GM23248 (cell line): Measurements from ENCODE around the gene ZNF329. TPM values are rescaled to one million over a fixed set of nuclear protein-coding genes. Genes with fewer than 3 reads are reported as not detected.

Experiments used
- DNase-seq: peaks from one replicate; pipeline ENCODE4 v3.0.0-alpha.2; 2015
- H2AFZ ChIP-seq: fragments of 200-600 bp; sonication (generic); 2 replicates; pipeline ENCODE4 v1.6.1; 2016; ENCODE audit warnings: antibody characterized with exemption
- H3F3A ChIP-seq: fragments of 200-600 bp; sonication (generic); 2 replicates; pipeline ENCODE4 v1.6.1; 2016; ENCODE audit warnings: mild to moderate bottlenecking, antibody characterized with exemption, mixed run types; ENCODE audit not compliant: insufficient read depth
- H3K27ac ChIP-seq: fragments of 200-600 bp; sonication (generic); 2 replicates; pipeline ENCODE4 v1.5.1; 2016; ENCODE audit warnings: mild to moderate bottlenecking
- H3K27me3 ChIP-seq: fragments of 200-600 bp; sonication (generic); replicated peaks from 2 replicates; pipeline ENCODE4 v1.6.1; 2016; ENCODE audit warnings: mild to moderate bottlenecking; ENCODE audit not compliant: insufficient read depth
- H3K36me3 ChIP-seq: fragments of 200-600 bp; sonication (generic); 2 replicates; pipeline ENCODE4 v1.6.1; 2016; ENCODE audit warnings: low read depth, mild to moderate bottlenecking
- H3K4me1 ChIP-seq: fragments of 200-600 bp; sonication (generic); 2 replicates; pipeline ENCODE4 v1.6.1; 2016; ENCODE audit warnings: mild to moderate bottlenecking; ENCODE audit not compliant: insufficient read depth
- H3K4me2 ChIP-seq: fragments of 200-600 bp; sonication (generic); one replicate; pipeline ENCODE4 v1.6.1; 2016; ENCODE audit warnings: mild to moderate bottlenecking; ENCODE audit not compliant: unreplicated experiment
- H3K4me3 ChIP-seq: fragments of 200-600 bp; sonication (generic); 2 replicates; pipeline ENCODE4 v1.5.1; 2016; ENCODE audit warnings: mild to moderate bottlenecking
- H3K79me2 ChIP-seq: fragments of 200-600 bp; sonication (generic); 2 replicates; pipeline ENCODE4 v1.6.1; 2016; ENCODE audit warnings: mild to moderate bottlenecking; ENCODE audit not compliant: insufficient read depth
- H3K9ac ChIP-seq: fragments of 200-600 bp; sonication (generic); 2 replicates; pipeline ENCODE4 v1.6.1; 2016; ENCODE audit warnings: mild to moderate bottlenecking
- H3K9me2 ChIP-seq: fragments of 200-600 bp; sonication (generic); 2 replicates; pipeline ENCODE4 v1.6.1; 2016; ENCODE audit warnings: mixed run types, mild to moderate bottlenecking, moderate library complexity; ENCODE audit not compliant: insufficient read depth
- H3K9me3 ChIP-seq: fragments of 200-600 bp; sonication (generic); one replicate; pipeline ENCODE4 v1.6.1; 2017; ENCODE audit warnings: low read depth
- H4K20me1 ChIP-seq: fragments of 200-600 bp; sonication (generic); 2 replicates; pipeline ENCODE4 v1.6.0; 2016; ENCODE audit not compliant: insufficient read depth
- EZH2 ChIP-seq: fragments of 200-600 bp; sonication (generic); IDR thresholded peaks from 2 replicates; pipeline ENCODE4 v1.6.1; 2018; ENCODE audit warnings: antibody characterized with exemption, mild to moderate bottlenecking; ENCODE audit not compliant: insufficient read depth, poor library complexity, severe bottlenecking
- EZH2phosphoT487 ChIP-seq: fragments of 200-600 bp; sonication (generic); IDR thresholded peaks from 2 replicates; pipeline ENCODE4 v1.6.1; 2018; ENCODE audit warnings: antibody characterized with exemption, moderate library complexity, mild to moderate bottlenecking, low read depth; ENCODE audit not compliant: insufficient read depth
- WGBS, 2 experiments: methylation state at CpG; one replicate each; pipeline ENCODE4 v1.1.6; 2015 to 2017; ENCODE audit warnings: low lambda C conversion rate in 2 of 2, low coverage in 1 of 2; ENCODE audit errors: missing lambda C conversion rate in 2 of 2; 5-methylcytosine and 5-hydroxymethylcytosine counted together
- in situ Hi-C: fragments of 300-500 bp; cut with MboI; formaldehyde crosslinking; loops from 2 replicates; pipeline ENCODE4 v1.15.0; 2020
- polyA plus RNA-seq: library from polyadenylated mRNA; unstranded; fragments of >200 nt; fragmentation: Nextera tagmentation; extraction: Ambion mirVana; gene quantifications from 2 replicates; pipeline ENCODE4 v1.2.1, GENCODE V29; 2016
- total RNA-seq: library from RNA; depleted of rRNA; stranded (reverse); fragments of >200 nt; shearing (Covaris generic); gene quantifications from 2 replicates; pipeline ENCODE4 v1.2.3, GENCODE V29; 2014

The ZNF329 gene
- total and polyA plus RNA-seq, 2 experiments from 2014 or later: 1.7 to 15.1 TPM

DNA sequence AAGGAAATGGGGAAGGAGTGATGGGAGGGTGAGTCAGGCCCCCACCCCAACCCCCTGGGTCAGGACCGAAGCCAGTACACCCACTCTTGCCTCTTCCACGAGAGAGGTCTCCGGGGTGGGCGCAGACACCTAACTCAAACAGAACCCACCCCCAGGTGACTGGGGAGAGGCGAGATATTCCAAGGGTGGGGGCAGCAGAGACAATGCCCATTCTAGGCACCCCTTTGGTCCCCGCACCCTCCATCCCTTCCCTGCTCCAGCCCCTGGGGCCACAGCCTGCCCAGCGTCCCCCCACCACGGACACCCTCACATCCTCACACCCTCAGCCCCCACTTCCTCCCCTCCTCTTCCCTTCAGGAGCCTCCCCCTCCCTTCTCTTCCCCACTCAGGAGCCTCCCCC, 53.2 kb downstream of the ZNF329 start:
- Histone ChIP-seq H3K9ac (peak overlapping the region; percentile 97), H3K9me2 (no peaks in the 10 kb centered on the region), H3K27ac (no peak overlapping the region), H3K27me3 (no peaks in the 10 kb centered on the region), H3K9me3 (no peaks in the 10 kb centered on the region), H3K4me1 (no peaks in the 10 kb centered on the region), H3K4me3 (peak overlapping the region; percentile 83), H3K4me2 (peak overlapping the region; percentile 51), H4K20me1 (no peaks in the 10 kb centered on the region), H3K79me2 (peaks cover 17% of the 10 kb centered on the region), H2AFZ (no peak overlapping the region), H3K36me3 (no peaks in the 10 kb centered on the region), H3F3A (no peaks in the 10 kb centered on the region)
- in situ Hi-C loops: no loop called here
- TF ChIP-seq EZH2phosphoT487 (no peak), EZH2 (no peak)
- no peak for DNase-seq
- 48 to 68% methylated on average over 5 to 8 of the region's 8 CpGs for WGBS, 2 experiments

DNA sequence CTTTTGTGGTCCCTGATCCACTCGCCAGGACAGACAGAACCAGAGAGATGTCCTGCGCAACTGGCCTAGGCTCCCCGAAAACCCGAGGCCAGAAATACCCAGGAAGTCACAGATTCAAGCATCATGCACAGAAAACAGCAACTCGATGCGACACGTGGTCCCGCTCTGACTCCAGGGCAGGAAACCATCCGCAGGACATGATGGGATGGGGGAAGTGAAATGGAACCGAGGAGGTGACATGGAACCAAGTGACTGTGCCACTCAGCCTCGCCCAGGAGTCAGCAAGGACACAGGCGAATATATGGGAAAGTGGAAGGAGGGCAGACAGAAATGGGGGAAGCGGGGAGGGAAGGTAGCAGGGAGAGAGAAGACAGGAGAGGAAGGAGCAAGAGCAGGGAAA, 53.7 kb downstream of the ZNF329 start:
- Histone ChIP-seq H3K9me3 (no peaks in the 10 kb centered on the region), H3K9ac (no peak overlapping the region; the same call in 1 of the 2 replicates), H3K27ac (no peak overlapping the region), H3K4me1 (no peaks in the 10 kb centered on the region), H3K79me2 (peaks cover 17% of the 10 kb centered on the region), H3K36me3 (no peaks in the 10 kb centered on the region), H3K4me3 (no peak overlapping the region), H3F3A (no peaks in the 10 kb centered on the region), H4K20me1 (no peaks in the 10 kb centered on the region), H3K4me2 (no peak overlapping the region), H2AFZ (no peak overlapping the region), H3K27me3 (no peaks in the 10 kb centered on the region), H3K9me2 (no peaks in the 10 kb centered on the region)
- DNase-seq: no peak
- TF ChIP-seq EZH2phosphoT487 (no peak), EZH2 (no peak)
- WGBS, 2 experiments: 77 to 83% methylated on average over 13 of the region's 13 CpGs
- in situ Hi-C loops: no loop called here

DNA sequence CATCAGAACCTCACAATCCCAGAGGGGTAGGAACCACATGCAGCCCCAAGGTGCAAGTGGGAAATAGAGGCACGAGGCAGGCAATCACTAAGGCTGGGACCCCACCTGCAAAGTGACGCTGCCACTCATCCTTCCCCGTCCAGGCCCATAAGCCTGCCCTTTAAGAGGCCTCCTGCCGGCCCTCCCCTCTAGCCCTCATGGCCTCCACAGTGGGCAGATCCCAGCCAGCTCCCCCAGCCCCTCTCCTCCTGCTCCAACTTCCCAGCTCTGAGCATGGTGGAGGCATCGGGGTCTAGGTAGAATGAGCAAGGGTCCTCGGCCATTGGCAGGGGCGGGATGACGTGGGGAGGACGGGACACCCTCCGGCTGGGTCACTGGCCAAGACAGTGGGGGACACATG, 55.3 kb downstream of the ZNF329 start:
- TF ChIP-seq EZH2 (no peak), EZH2phosphoT487 (no peak)
- Histone ChIP-seq H3K79me2 (peaks cover 17% of the 10 kb centered on the region), H3K9me2 (no peaks in the 10 kb centered on the region), H3K36me3 (no peaks in the 10 kb centered on the region), H3K27ac (no peak overlapping the region), H3F3A (no peaks in the 10 kb centered on the region), H3K4me3 (no peak overlapping the region), H3K4me1 (no peaks in the 10 kb centered on the region), H3K4me2 (no peak overlapping the region), H2AFZ (no peak overlapping the region), H3K9me3 (no peaks in the 10 kb centered on the region), H3K27me3 (no peaks in the 10 kb centered on the region), H3K9ac (no peak overlapping the region), H4K20me1 (no peaks in the 10 kb centered on the region)
- in situ Hi-C loops: no loop called here
- DNase-seq: no peak
- 90 to 92% methylated on average over 10 of the region's 10 CpGs for WGBS, 2 experiments

- H3K9ac ChIP-seq: no peak overlapping the region
- no peak overlapping the region for H3K27ac ChIP-seq
- in situ Hi-C loops: no loop called here
- H3K4me3 ChIP-seq: no peak overlapping the region
- H4K20me1 ChIP-seq: no peaks in the 10 kb centered on the region
- H3K79me2 ChIP-seq: peaks cover 17% of the 10 kb centered on the region
- no peaks in the 10 kb centered on the region for H3K9me3 ChIP-seq
- no peak for DNase-seq
- no peak for TF ChIP-seq EZH2phosphoT487
- no peak for TF ChIP-seq EZH2
- H3F3A ChIP-seq: no peaks in the 10 kb centered on the region
- H2AFZ ChIP-seq: no peak overlapping the region
- WGBS, 2 experiments: 81 to 88% methylated on average over 7 of the region's 7 CpGs
- no peaks in the 10 kb centered on the region for H3K9me2 ChIP-seq
- no peaks in the 10 kb centered on the region for H3K4me1 ChIP-seq
- no peaks in the 10 kb centered on the region for H3K36me3 ChIP-seq
- no peak overlapping the region for H3K4me2 ChIP-seq
- no peaks in the 10 kb centered on the region for H3K27me3 ChIP-seq
These were observed 57.5 kb downstream of the ZNF329 start for GRCh38 chr19:58093071-58093470.

DNA sequence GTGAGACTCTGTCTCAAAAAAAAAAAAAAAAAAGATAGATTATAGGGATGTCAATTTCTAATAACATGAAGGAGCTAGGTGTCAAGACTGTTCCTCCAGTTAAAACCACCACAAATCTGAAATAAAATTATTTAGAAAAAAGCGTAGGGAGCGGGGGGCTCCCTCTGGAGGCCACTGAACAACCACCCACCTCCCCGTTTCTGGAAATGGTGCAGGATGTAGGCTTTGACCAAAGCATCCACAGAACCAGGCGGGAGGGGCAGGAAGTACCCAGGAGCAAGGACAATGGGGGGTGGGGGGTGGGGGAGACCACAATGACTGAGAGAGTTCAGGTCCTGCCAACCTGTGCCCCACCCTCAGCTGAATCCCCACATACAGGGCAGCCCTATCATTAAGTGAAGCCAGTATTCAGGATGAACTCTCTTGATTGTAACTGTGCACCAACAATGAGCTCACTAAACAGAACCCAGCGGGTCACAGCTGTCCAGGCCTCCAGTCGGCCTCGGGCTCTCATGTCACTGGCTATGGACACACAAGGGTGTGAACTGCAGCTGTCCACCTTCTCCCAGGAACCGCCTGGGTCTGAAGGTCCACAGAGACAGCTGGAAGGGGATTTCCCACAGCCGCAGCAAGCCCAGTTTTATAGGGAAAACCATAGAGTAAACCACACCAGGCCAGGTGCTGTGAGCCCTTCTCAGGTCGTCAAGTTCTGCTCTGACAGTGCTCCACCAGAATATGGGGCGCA, 59.2 kb downstream of the ZNF329 start:
- Histone ChIP-seq H3K36me3 (no peaks in the 10 kb centered on the region), H3K79me2 (peaks cover 9% of the 10 kb centered on the region; the same call in 1 of the 2 replicates), H3K4me2 (no peak overlapping the region), H3K27ac (no peak overlapping the region), H3K4me3 (no peak overlapping the region), H4K20me1 (no peaks in the 10 kb centered on the region), H3K9me3 (no peaks in the 10 kb centered on the region), H3K9me2 (no peaks in the 10 kb centered on the region), H3F3A (no peaks in the 10 kb centered on the region), H3K9ac (no peak overlapping the region), H2AFZ (no peak overlapping the region), H3K27me3 (no peaks in the 10 kb centered on the region), H3K4me1 (no peaks in the 10 kb centered on the region)
- 79 to 80% methylated on average over 11 of the region's 11 CpGs for WGBS, 2 experiments
- no peak for DNase-seq
- in situ Hi-C loops: no loop called here
- no peak for TF ChIP-seq EZH2
- no peak for TF ChIP-seq EZH2phosphoT487
